22Rv1 (cell line): ENCODE results near the gene NQO1.

Experiments
- ZFX ChIP-seq: fragments of 450-650 bp; IDR thresholded peaks from 2 replicates; pipeline ENCODE4 v1.6.1; 2017; ENCODE audit warnings: antibody characterized with exemption, borderline replicate concordance
- TF ChIP-seq, protein P1 (sequence below): fragments of 450-650 bp; IDR thresholded peaks from 2 replicates; pipeline ENCODE4 v1.5.1; 2017; ENCODE audit warnings: mild to moderate bottlenecking

DNA sequence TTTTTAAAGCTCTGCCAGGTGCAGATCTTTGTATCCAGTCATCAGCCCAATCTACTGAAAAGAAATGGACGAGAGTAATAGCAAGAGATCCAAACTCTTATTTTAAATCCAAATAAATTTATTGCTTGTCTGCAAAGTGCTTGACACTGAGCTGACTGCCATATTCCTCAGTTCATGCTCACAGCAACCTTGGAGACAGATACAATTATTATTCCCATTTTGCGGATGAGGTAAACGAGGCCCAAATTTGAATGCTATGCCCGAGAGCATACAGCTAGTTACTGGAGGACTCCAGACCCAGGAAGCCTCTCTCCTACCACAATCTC lies 27.7 kb upstream of the NQO1 start:
- TF ChIP-seq, protein P1, sequence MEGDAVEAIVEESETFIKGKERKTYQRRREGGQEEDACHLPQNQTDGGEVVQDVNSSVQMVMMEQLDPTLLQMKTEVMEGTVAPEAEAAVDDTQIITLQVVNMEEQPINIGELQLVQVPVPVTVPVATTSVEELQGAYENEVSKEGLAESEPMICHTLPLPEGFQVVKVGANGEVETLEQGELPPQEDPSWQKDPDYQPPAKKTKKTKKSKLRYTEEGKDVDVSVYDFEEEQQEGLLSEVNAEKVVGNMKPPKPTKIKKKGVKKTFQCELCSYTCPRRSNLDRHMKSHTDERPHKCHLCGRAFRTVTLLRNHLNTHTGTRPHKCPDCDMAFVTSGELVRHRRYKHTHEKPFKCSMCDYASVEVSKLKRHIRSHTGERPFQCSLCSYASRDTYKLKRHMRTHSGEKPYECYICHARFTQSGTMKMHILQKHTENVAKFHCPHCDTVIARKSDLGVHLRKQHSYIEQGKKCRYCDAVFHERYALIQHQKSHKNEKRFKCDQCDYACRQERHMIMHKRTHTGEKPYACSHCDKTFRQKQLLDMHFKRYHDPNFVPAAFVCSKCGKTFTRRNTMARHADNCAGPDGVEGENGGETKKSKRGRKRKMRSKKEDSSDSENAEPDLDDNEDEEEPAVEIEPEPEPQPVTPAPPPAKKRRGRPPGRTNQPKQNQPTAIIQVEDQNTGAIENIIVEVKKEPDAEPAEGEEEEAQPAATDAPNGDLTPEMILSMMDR, result no peak
- no peak for TF ChIP-seq ZFX
